HG02885 (cell line): Measurements from ENCODE around the gene COL4A2.
A peak's percentile ranks its signal among the peaks of the same experiment; 100 is the strongest.
"Not testable (repeated sequence)": the region's sequence is repeated elsewhere in the genome, so short reads cannot be mapped to it uniquely, and the experiment has no call there.

Experiments used
- ATAC-seq: cut with Tn5 transposase; IDR thresholded peaks from one replicate; pipeline ENCODE4 v1.9.1; 2021; ENCODE audit warnings: mild to moderate bottlenecking; ENCODE audit not compliant: unreplicated experiment, poor library complexity

Gene COL4A2

DNA sequence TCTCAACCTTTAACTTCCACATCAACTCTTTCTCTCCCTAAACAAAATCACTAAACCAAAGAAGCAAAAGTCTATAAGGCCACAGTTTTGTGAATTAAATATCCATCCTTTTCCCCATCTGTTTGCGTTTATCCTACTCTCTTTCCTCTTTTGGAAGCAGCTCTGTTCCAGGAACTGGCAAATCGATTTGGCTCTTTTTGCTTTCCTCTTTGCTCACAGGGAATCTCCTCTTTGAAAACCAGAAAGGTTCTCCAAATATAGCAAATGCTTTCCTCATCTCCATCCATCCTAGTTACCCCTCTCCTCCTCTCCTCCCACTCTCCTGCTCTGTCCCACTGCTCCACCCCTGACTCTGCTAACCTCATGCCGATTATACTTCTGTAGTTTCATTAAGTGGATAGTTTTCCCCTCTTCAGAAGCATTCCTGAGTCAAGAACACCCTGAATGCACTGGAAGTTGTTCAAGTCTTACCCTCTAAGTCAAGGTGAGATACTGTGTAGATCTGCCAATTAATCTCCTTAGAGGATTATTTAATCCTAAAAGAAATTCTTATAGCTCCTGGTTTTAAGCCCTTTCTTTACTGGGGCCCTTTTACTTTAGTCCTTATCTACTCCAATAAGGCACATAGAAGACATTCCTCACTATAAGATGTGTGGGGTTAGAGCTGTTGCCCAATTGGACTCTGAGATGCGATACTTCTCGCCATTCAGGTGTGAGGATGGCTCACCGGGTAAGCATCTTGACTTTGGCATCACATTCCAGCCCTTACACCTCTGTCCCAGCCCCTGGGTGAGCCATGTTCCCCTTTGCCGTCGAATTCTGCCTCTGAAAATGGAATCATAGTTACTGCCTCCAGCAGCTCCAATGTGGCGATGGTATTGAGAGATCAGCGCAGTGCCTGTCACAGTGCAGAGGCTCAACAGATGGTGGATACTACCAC lies 67.6 kb downstream of the COL4A2 start:
- no peak for ATAC-seq

DNA sequence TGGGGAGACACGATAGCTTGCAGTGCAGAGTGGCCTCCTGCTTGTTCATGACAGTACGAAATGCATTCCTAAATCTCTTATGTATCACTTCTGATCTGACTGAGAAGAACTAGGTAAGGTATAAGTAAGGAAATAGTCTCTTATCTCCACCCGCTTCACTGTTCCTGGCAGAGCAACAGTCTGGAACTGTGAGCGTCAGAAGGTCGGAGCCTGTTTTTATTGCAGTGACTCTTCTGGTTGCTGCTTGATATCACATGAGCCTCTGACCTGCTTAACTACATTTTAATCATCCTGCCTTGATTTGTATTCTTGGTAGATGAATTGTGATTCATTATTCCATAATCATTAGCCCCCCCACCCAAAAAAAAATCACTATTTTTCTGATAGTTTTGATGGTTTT lies 69.0 kb downstream of the COL4A2 start:
- no peak for ATAC-seq

DNA sequence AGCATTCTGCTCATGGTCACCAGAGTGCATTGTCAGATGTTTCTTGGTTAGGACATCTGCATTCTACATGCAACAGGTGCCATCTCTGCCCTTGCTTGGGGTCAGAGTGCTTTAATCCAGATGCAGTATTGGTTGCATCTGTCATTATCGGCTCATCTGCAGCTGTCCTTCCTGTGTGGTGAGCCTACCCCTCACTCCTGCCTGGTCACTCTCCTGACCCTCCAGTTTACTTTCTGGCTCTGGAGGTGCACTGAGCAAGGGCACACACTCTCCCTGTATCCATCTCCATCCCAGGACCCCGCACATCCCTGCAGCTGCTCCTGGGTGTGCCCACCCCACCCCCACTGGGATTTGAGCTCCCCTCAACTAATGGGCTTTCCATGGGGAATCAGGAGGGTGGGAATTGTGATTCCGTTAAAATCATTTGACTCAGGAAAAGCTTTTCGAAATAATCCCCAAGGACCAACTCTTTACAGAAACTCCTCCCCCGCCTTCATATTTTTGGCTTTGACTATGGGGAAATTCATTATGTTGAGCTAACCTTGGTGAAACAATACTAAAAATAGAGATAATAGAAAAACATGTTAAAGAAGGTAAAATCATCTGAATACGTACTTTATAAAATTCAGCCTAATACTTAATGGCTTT lies 70.2 kb downstream of the COL4A2 start:
- no peak for ATAC-seq

- ATAC-seq = no peak
These were observed 70.7 kb downstream of the COL4A2 start for GRCh38 chr13:110377826-110378201.

DNA sequence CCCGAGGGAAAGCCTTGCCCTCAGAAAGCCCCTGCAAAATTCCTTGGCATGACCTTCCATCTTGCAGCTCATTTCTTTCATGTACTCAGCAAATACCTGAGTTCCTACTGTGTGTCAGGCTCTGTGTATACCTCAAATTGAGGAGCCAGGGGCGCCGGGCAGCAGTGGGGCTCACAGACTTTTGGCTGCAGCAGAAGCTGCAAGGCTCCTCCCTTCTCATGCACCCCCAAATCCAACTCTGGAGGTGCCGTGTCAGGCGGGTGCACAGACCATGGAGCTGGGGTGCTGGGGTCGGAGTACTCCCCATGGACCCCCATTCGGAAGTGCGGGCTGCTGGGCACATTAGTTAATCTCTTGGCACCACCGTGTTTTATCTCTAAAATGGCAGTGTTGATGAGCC lies 72.3 kb downstream of the COL4A2 start:
- ATAC-seq = no peak

DNA sequence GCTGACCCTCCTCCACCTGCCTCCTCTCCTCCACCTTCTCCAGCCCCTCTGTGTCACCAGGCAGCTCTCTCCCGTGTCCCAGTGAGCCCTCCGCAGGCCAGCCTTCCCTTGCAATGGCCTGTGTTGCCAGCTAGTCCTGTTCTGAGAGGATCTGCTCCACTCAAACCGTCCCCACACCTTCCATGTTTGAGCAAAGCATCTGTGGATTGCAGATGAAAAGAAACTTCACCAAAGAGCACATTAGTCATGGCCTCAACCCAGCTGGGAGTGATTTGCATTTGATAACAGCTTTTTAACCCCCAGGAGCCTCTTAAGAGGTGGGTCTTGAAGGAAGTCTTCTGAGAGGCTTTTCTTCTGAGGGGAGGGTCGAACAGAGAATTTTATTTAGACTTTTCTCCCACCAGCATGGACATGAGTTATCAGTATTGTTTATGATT lies 72.8 kb downstream of the COL4A2 start:
- ATAC-seq = no peak

DNA sequence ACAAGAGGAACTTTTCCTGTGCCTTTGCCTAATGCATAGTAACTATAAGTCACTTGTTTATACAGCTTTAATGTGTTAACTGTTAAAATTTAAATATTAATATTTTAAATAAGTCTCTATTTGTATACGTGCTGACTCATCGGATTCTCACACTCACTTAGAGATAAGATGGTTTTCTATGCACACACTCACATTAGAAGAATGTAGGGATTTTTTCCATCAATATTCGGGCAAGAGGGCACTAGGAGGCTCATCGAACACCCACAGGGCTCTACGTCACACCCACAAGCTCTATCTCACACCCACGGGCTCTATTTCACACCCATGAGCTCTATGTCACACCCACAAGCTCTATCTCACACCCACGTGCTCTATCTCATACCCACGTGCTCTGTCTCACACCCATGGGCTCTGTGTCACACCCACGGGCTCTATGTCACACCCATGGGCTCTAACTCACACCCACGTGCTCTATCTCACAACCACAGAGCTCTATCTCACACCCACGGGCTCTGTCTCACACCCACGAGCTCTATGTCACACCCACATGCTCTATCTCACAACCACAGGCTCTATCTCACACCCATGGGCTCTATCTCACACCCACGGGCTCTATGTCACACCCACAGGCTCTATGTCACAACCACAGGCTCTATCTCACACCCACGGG lies 73.4 kb downstream of the COL4A2 start:
- no peak for ATAC-seq

DNA sequence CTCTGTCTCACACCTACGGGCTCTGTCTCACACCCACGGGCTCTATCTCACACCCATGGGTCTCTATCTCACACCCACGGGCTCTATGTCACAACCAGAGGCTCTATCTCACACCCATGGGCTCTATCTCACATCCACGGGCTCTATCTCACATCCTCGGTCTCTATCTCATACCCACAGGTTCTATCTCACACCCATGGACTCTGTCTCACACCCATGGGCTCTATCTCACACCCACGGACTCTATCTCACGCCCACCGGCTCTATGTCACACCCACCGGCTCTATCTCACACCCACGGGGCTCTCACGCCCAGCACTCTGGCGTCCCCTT lies 73.9 kb downstream of the COL4A2 start:
- no peak for ATAC-seq

- ATAC-seq = no peak
These were observed 75.1 kb downstream of the COL4A2 start for GRCh38 chr13:110382229-110382628.

GRCh38 chr13:110382830-110383229 lies 75.7 kb downstream of the COL4A2 start:
- ATAC-seq = no peak

- ATAC-seq = peak; percentile 62
These were observed 80.5 kb downstream of the COL4A2 start for GRCh38 chr13:110387451-110388107.

- no peak for ATAC-seq
These were observed 81.2 kb downstream of the COL4A2 start for GRCh38 chr13:110388108-110388943.

DNA sequence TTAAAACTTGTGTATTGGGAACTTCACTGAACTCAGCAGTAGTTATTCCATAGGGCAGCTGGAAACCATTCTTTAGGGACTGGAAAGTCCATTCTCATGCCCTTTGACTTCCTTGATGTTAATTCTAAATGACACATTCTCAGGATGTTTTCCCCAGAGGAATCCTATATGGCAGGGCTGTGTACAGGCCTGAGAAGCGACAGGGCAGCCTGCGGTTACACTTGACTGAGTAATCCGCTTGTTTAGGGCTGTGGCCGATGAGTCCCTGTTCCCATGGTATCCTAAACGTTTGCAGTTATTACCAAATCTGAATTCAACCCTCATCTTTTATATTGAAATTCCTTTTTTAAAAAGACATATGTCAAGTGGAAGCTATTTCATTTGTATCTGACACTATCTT lies 83.5 kb downstream of the COL4A2 start:
- ATAC-seq = no peak

GRCh38 chr13:110391273-110391672 lies 84.2 kb downstream of the COL4A2 start:
- no peak for ATAC-seq

DNA sequence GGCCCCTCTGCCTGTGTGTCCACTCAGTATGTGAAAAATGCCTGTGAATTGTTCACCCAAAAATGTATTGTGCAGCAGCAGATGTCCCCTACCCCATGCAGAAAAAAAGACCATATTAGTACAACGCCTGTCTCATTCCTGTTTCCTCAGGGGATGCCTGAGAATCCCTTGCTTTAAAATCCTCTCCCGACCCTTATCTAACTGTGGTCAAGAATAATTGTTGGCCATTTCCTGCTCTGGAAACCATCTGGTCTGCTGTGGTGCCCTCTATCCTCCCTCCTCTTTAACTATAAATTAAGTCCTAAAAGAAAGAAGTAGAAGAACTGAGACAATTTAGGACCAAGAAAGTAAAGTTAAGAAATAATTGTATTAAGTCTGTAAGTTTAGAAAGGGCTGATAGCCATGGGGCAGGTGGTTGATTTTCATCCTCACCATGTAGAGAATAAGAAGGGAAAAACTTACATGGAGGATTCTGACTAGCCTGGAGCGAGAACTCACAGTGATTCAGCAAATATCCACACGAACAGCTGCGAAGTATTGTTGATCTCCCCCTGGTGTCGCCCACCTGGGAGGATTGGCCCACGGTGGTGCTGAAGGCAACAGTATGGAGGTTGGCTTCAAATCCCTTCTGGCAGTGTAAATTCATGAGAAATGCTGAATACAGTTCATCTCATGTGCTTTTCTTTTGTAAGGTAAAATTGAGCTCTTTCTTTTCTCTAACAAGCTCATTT lies 85.6 kb downstream of the COL4A2 start:
- ATAC-seq = no peak

DNA sequence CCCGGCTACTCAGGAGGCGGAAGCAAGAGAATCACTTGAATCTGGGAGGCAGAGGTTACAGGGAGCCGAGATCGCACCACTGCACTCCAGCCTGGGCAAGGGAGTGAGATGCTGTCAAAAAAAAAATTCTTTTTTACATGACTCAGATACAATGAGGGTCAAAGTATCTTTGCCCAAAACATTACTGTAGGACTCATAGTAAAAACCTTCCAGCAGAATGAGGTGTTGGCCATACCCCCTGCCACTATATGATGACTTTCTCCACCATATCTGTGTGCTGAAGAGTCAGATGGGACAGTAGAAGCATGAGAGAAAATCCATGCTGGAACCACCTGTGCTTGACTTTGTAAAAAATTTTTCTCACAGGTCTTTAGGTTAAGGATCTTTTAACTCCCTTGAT lies 86.7 kb downstream of the COL4A2 start:
- no peak for ATAC-seq

- no peak for ATAC-seq
These were observed 87.3 kb downstream of the COL4A2 start for GRCh38 chr13:110394371-110394841.

- not testable (repeated sequence) for ATAC-seq
These were observed 88.5 kb downstream of the COL4A2 start for GRCh38 chr13:110395616-110396015.

GRCh38 chr13:110396476-110396875 lies 89.4 kb downstream of the COL4A2 start:
- ATAC-seq = no peak
